ENCODE data around the gene HAL.

GRCh38 chr12:95982602-95983001, 13.5 kb downstream of the HAL start:
- TF ChIP-seq TP53 (CRISPR knock-in tag; IDR thresholded peaks at IDR 0.05) (no peak), CTCF (IDR thresholded peaks at IDR 0.05) (no peak), CHD2 (IDR thresholded peaks at IDR 0.05; ENCODE audit: low read length, partially characterized antibody) (no peak), SREBF2 (IDR thresholded peaks at IDR 0.05) (no peak), CEBPB (IDR thresholded peaks at IDR 0.05) (no peak), EP300 (IDR thresholded peaks at IDR 0.05) (no peak), ZFP36 (IDR thresholded peaks at IDR 0.05; ENCODE audit: borderline replicate concordance, partially characterized antibody) (no peak), E2F6 (IDR thresholded peaks at IDR 0.05; ENCODE audit: borderline replicate concordance, low read depth) (no peak), POLR2A (IDR thresholded peaks at IDR 0.05; ENCODE audit: low read length) (no peak), SMC3 (IDR thresholded peaks at IDR 0.05) (no peak), MYC (IDR thresholded peaks at IDR 0.05; ENCODE audit: borderline replicate concordance, low read length) (no peak), BHLHE40 (IDR thresholded peaks at IDR 0.05; ENCODE audit: low read depth, low read length) (no peak), JUNB (IDR thresholded peaks at IDR 0.05) (no peak), TFCP2L1 (CRISPR knock-in tag; IDR thresholded peaks at IDR 0.05) (no peak)

All from A549 (cell line).